HFF-Myc (cell line): ENCODE results near the gene CNEP1R1.
"Not testable (repeated sequence)": the region's sequence is repeated elsewhere in the genome, so short reads cannot be mapped to it uniquely, and the experiment has no call there.

Experiments used
- DNase-seq: peaks from one replicate; pipeline ENCODE4 v3.0.0-alpha.2; 2011; ENCODE audit warnings: low read depth; ENCODE audit errors: extremely low read depth
- H3K4me3 ChIP-seq: replicated peaks from 2 replicates; pipeline ENCODE4 v1.5.1; 2011; ENCODE audit warnings: low read depth, mild to moderate bottlenecking, control low read depth, low read length
- CTCF ChIP-seq: IDR thresholded peaks from 2 replicates; pipeline ENCODE4 v1.5.1; 2012; ENCODE audit warnings: mild to moderate bottlenecking, low read depth, low read length, control low read depth; ENCODE audit errors: missing control alignments

CNEP1R1 gene

DNA sequence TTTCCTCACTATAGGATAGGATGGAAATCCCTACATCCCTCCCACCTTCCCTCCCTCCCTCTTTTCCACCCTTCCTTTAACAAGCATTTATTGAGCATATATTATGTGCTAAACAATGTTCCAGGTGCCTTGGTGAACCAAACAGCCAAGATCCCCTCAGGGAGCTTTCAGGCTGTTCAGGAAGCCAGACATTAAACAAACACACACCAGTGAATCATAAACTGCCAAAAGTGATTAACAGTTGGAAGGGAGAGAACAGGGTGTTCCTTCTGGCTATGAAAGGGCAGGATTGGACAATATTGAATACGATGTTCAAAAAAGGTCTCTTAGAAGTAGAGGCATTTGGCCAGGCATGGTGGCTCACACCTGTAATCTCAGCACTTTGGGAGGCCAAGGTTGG lies 22.8 kb upstream of the CNEP1R1 start:
- TF ChIP-seq CTCF: no peak
- no peak overlapping the region for H3K4me3 ChIP-seq
- no peak for DNase-seq

DNA sequence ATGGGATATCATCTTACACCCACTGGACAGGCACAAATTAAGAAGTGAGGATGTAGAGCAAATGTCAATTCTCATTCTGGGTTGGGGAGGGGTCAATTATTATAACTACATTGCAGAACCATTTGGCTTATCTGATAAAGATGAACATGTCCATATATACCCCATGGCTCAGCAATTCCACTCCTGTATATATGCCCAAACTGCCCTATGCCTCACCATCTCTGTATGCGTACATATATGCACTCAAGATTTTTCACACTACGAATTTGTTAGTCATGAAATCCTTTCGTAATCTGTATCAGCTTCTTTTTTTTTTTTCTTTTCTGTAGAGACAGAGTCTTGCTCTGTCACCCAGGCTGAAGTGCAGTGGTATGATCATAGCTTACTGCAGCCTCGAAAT lies 20.8 kb upstream of the CNEP1R1 start:
- TF ChIP-seq CTCF: no peak
- no peak overlapping the region for H3K4me3 ChIP-seq
- DNase-seq: no peak

DNA sequence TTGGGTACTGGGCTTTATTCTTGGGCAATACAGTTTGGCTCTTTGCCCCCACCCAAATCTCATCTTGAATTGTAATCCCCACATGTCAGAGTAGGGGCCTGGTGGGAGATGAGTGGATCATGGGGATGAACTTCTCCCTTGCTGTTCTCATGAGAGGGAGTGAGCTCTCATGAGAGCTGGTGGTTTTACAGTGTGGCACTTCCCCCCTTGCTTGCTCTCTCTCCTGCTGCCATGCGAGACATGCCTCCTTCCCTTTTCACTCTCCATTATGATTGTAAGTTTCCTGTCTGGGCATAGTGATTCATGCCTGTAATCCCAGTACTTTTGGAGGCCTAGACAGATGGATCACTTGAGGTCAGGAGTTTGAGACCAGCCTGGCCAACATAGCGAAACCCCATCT lies 18.1 kb upstream of the CNEP1R1 start:
- TF ChIP-seq CTCF: no peak
- H3K4me3 ChIP-seq: no peak overlapping the region
- no peak for DNase-seq

DNA sequence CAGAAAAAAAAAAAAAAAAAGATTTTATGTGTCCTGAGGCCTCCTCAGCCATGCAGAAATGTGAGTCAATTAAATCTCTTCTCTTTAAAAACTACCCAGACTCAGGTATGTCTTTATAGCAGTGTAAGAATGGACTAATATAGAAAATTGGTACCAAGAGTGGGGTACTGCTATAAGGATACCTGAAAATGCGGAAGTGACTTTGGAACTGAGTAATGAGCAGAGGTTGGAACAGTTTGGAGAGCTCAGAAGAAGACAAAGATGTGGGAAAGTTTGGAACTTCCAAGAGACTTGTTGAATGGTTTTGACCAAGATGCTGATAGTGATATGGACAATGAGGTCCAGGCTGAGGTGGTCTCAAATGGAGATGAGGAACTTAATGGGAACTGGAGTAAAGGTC lies 17.3 kb upstream of the CNEP1R1 start:
- no peak overlapping the region for H3K4me3 ChIP-seq
- DNase-seq: no peak
- TF ChIP-seq CTCF: no peak

DNA sequence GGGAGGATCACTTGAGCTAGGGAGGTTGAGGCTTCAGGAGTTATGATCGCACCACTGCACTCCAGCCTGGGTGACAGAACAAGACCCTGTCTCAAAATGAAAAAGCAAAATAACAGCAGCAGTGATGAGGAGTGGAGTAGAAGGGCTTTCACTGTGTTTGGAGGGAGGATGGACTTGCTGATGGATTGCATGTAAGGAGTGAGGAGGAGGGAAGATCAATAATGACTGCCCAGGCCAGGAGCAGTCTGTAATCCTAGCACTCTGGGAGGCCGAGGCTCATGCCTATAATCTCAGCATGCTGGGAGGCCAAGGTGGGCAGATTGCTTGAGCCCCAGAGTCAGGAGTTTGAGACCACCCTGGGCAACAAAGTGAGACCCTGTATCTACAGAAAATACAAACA lies 14.8 kb upstream of the CNEP1R1 start:
- H3K4me3 ChIP-seq: no peak overlapping the region
- TF ChIP-seq CTCF: no peak
- no peak for DNase-seq

DNA sequence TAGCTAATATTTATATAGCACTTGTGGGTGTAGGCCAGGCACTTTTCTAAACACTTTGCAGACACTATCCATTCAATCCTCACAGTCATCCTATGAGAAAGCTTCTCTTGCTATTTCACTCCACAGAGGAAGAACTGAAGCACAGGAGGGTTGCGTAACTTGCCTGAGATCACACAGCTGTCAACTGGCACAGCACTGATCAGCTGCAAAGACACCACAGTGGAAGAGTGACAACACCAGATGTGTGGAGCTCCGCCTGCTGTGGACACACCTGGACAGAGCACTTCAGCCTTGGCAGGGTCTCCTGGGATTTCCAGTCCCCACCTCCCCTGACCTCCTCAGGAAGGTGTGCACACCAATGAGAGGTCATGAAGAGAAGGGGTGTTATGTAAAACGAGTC lies 13.3 kb upstream of the CNEP1R1 start:
- no peak for TF ChIP-seq CTCF
- DNase-seq: no peak

DNA sequence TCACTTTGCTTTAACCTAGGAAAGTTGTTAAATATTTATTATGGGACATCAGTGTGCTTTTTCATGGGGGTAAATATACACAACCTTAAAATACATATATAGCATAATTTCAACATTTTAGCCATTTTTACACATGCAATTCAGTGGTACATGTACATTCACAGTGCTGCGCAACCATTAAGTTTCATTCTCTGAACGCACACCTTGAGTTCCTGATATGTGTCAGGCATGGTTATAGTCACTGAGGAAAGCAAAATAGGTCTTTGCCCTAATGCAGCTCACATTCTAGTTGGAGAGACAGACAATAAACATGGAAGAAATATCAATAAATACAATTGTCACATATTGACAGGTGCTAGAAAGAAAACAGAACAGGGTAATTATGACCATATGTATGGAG lies 12.8 kb upstream of the CNEP1R1 start:
- no peak for DNase-seq
- TF ChIP-seq CTCF: no peak

More for the DNA sequence above, 13.3 kb upstream of the CNEP1R1 start:
- H3K4me3 ChIP-seq: no peak overlapping the region

DNA sequence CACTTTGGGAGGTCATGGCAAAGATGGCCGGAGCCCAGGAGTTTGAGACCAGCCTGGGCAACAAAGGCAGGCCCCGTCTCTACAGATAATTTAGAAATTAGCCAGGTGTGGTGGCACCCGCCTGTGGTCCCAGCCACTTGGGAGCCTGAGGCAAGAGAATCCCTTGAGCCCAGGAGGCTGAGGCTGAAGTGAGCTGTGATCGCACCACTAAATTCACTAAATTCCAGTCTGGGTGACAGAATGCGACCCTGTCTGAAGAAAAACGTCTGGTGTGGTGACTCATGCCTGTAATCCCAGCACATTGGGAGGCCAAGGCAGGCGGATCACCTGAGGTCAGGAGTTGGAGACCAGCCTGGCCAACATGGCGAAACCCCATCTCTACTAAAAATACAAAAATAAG lies 10.8 kb upstream of the CNEP1R1 start:
- not testable (repeated sequence) for DNase-seq, H3K4me3 ChIP-seq

More for the DNA sequence above, 12.8 kb upstream of the CNEP1R1 start:
- no peak overlapping the region for H3K4me3 ChIP-seq
